AG04449 (cell line): ENCODE data around the gene PDK4.

Source experiments
- CTCF ChIA-PET: fragments of 350-600 bp; formaldehyde crosslinking; extraction: SDS; loops from one replicate; lab custom pipeline; 2021; ENCODE audit warnings: antibody characterized with exemption; lab: Yijun Ruan, JAX
- POLR2A ChIA-PET: fragments of 400-600, 350-600 bp; formaldehyde crosslinking; extraction: SDS; loops from one replicate; lab custom pipeline; 2020; ENCODE audit warnings: antibody characterized with exemption, inconsistent platforms; lab: Yijun Ruan, JAX
- DNase-seq: peaks from one replicate; pipeline ENCODE4 v3.0.0-alpha.2; 2010; ENCODE audit warnings: low read depth, low spot score
- H3K4me3 ChIP-seq: 2 replicates; pipeline ENCODE4 v1.5.1; 2011; ENCODE audit warnings: low read depth, mild to moderate bottlenecking, control low read depth, low read length
- TF ChIP-seq, protein P1 (sequence below): IDR thresholded peaks from one replicate; pipeline ENCODE4 v1.5.1; 2011; ENCODE audit warnings: mild to moderate bottlenecking, moderate library complexity, low read length, control low read depth, inconsistent platforms; ENCODE audit not compliant: insufficient read depth; ENCODE audit errors: missing control alignments

PDK4 gene

DNA sequence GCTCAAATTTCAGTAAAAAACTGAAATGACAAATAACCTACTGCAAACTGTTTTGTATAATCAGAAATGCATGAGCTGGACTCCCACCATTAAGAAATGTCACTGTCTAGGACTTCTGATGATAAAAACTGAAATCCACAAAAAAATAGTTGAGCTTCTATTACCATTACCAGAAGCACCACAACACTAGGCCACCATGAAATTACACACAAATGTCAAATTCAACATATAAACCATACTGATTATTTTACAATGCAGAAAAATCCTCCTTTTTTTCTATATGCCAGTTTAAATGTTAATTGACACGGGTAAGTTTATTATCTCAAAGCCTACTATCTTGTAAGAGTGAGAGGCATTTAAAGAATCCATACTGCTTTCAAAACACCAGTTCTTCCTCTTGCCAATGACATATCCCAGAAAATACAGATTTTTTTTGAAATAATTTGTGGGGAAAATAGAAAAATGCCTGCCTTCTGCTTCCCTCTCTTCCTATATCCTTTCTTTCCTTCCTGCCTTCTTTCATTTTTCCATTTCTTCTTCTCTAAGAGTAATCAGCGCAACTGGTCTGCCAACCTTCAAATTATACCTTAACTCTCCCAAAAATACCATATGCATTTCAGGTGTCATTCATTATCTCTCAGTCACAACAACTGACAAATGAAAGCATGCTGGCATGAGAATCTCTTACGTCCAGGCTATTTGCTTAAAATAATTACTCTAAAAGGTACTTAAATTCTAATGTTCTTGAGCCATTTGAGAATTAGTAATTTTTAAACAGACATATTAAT, 12.3 kb downstream of the PDK4 start:
- TF ChIP-seq, protein P1, sequence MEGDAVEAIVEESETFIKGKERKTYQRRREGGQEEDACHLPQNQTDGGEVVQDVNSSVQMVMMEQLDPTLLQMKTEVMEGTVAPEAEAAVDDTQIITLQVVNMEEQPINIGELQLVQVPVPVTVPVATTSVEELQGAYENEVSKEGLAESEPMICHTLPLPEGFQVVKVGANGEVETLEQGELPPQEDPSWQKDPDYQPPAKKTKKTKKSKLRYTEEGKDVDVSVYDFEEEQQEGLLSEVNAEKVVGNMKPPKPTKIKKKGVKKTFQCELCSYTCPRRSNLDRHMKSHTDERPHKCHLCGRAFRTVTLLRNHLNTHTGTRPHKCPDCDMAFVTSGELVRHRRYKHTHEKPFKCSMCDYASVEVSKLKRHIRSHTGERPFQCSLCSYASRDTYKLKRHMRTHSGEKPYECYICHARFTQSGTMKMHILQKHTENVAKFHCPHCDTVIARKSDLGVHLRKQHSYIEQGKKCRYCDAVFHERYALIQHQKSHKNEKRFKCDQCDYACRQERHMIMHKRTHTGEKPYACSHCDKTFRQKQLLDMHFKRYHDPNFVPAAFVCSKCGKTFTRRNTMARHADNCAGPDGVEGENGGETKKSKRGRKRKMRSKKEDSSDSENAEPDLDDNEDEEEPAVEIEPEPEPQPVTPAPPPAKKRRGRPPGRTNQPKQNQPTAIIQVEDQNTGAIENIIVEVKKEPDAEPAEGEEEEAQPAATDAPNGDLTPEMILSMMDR = no peak
- CTCF ChIA-PET = no interaction called here
- no peak for DNase-seq
- POLR2A ChIA-PET = no interaction called here
- H3K4me3 ChIP-seq = no peak overlapping the region

DNA sequence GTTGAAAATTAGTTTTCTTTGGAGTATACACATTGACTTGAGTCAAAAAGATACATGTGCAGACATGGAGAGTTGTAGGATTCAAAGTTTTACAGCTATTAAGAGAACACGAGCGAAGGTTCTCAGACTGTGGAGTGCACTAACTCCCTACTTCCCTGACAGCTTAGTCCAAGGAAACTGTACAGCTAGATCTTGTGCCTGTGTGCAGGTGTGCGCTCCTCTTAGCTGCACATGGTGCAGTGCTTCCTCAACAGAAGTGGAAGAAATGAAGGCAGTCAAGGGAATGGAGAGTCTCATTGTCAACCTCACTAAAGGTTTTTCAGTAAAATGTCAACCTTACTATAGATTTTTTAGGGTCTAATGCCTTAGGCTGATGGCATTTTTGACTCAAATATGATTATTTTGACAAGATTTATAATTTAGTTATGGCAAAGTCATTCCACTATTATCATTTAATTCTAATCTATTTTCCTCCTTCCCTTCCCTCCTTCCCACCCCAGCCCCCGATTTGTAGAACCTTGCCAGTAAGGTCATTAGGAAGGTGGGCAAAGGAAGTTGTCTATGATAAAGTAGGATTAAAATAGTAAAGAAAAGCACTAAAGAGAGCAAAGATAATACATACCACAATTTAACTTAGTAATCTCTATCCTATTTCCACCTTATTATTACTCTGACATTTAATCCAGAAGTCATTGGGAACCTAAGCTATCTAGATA, 13.6 kb downstream of the PDK4 start:
- DNase-seq = no peak
- ChIA-PET POLR2A (no interaction called here), CTCF (no interaction called here)
- no peak overlapping the region for H3K4me3 ChIP-seq
- TF ChIP-seq, protein P1 = no peak

DNA sequence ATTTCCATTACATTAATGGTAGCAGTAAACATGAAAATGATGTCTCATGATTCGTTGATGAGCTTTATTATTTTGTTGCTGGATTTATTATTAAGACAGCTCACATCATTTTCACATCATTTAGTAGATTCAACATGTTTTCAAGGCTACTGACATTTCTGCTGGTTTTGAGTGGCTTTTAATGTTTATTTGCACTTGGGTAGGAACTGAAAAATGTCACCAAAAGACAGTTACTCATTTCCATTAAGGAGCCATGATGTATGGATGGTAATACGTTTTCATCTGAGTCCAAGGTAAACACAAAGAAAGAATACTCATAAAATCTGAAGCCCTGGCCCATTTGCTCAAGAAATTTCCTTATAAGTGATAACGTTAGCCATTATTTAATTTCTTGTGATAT, 14.8 kb downstream of the PDK4 start:
- DNase-seq = no peak
- POLR2A ChIA-PET = no interaction called here
- CTCF ChIA-PET = no interaction called here
- TF ChIP-seq, protein P1 = no peak
- H3K4me3 ChIP-seq = no peak overlapping the region

DNA sequence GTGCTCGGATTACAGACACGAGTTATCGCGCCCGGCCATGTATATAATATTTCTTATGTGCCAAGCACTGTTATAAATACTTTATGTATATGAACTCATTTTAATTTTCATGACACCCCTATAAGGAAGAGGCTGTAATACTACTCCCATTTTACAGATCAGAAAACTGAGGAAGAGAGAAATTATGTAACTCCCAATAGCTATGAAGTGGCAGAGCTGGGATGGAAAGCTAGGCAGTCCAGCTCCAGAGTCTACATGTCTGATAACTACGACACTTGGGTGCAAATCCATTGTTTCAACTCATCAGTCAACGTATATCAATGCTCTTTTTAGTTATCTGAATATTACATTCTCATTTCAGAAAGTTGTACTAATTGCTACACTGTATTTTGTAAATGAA, 17.0 kb downstream of the PDK4 start:
- ChIA-PET POLR2A (no interaction called here), CTCF (no interaction called here)
- TF ChIP-seq, protein P1 = no peak
- no peak for DNase-seq
- H3K4me3 ChIP-seq = no peak overlapping the region

DNA sequence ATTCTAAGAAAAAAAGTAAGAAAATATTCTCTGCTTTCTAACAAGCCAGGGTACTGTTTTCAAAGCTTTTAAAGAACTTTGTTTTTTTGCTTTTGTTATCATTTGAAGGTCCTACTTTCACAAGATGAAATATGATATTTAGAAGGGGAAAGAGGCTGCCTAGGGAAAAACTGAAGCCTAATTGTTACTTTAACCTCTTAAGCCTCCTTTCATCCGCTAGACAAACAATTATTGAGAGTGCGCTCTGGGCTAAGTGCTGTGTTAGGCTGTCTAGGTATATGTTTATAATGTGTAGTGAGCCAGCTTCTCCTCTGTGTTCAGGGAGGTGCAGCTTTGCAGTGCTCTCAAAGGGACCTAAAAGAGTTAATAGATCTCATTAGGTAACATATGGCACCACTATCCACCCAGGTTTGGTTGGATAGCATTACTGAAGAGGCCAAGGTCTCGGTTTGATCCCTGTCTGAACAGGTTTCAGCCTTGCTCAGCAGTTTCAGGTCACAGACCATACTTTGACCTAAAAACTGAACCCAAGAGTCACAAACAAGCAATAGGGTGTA, 17.9 kb downstream of the PDK4 start:
- TF ChIP-seq, protein P1 = no peak
- no peak overlapping the region for H3K4me3 ChIP-seq
- ChIA-PET CTCF (no interaction called here), POLR2A (no interaction called here)
- DNase-seq = no peak

DNA sequence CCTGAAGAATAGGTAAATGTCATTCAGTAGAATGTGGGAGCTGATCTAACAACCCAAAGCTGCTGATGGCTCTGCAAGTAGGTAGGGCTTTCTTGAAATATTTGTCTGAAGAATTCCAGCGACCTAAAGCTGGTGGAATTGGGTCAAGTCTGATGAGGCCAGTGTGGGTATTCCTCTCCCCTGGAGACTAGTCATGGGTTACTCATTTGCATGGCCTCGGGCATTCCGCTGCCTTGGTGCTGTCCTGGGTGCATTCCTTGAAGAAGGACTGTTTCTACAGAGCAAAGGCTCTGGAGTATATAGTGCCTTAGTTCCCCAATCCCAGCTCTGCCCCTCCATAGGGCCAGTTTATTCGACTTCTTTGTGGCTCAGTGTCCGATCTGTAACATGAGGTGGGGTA, 19.2 kb downstream of the PDK4 start:
- ChIA-PET CTCF (no interaction called here), POLR2A (no interaction called here)
- H3K4me3 ChIP-seq = no peak overlapping the region
- TF ChIP-seq, protein P1 = no peak
- no peak for DNase-seq
